GM19193 (cell line): Measurements from ENCODE around the gene HSP90B1.

Source experiments
- POLR2A ChIP-seq: IDR thresholded peaks from 4 replicates; pipeline ENCODE4 v1.6.1; 2011; ENCODE audit not compliant: insufficient read depth, insufficient read length; ENCODE audit errors: extremely low read depth

Gene HSP90B1

DNA sequence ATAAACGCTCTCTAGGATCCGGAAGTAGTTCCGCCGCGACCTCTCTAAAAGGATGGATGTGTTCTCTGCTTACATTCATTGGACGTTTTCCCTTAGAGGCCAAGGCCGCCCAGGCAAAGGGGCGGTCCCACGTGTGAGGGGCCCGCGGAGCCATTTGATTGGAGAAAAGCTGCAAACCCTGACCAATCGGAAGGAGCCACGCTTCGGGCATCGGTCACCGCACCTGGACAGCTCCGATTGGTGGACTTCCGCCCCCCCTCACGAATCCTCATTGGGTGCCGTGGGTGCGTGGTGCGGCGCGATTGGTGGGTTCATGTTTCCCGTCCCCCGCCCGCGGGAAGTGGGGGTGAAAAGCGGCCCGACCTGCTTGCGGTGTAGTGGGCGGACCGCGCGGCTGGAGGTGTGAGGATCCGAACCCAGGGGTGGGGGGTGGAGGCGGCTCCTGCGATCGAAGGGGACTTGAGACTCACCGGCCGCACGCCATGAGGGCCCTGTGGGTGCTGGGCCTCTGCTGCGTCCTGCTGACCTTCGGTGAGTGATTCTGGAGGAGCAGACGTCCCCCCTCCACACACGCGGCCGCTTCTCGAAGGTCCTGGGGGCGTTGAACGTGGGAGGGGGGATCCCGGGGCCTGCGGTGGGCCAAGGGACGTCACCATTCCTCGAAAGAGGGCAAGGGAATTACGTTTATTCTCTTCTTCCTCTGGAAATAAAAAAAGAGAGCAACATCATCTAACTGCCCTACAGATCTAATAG lies at the start of gene HSP90B1:
HSP90B1 (plus strand) TSS at position 377 of the 753 bp plus-strand sequence; CDS start at position 483, 106 bp downstream.
- peak; percentile 99 for TF ChIP-seq POLR2A

DNA sequence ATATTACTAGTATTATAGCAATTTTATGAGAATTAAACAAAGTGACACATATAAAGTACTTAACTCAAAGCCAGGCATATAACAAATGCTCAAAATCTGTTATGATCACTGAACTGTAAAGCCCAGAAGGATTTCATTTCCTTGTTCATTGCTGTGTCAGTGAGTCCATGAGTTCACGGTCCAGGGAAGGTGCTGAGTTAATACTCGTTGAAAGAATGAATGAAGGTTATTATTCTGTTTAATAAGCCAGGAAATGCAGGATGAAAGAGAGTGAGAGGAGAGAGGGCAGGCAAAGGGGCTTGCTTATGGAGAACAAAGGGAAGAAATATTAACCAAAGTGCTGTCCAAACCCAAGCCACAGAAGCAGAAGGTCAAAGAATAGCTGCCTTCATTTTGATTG lies 48.9 kb upstream of the HSP90B1 start:
- no peak for TF ChIP-seq POLR2A

DNA sequence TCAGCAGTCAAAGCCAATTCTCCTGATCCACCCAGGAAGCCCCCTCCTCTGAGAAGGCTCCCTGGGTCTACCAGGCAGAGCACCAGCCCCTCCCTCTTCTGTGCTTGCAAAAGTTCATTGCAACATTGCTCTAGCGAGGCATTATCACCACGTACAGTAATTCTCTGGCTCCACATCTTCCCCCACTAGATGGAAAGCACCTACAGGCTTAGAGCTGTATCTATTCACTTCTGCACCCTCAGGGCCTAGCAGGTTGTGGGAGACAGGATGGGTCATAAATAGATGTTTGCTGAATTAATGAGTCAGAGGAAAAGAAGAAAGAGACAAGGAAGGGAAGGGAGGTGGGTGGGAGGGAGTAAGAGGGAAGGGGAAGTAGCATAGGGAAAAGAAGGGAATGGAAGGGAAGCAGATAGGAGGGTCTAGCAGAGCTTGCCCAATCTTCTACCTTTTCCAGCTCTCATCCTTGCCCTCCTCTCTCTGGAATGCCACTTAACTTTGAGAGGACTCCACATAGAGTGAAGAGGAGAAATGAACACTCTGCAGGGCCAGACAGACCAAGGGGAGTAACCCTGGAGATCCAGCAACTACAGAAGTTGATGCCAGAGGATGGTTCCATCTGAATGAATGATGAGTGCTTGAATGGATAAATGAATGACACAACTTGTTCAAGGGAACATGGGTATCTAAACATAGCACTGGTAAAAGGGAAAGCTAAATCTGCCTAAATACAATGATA lies 47.2 kb upstream of the HSP90B1 start:
- no peak for TF ChIP-seq POLR2A

DNA sequence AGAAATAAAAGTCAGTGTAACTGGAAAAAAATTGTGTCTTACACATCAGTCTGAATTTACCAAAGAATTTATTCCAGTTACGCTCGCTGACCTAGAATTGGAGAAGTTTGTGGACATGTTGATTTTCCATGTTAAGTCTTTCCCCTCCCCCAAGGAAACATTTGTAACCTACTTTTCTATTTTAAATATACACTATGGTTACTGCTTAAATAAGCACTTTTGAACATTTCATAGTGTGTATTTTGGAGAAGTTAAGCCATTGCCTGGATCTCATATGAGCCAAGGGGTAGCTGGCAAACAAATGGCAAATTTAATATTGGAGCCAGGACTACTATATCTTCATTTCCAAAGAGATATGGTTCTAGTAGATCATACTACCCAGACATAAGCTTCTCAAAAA lies 46.3 kb upstream of the HSP90B1 start:
- TF ChIP-seq POLR2A = no peak

DNA sequence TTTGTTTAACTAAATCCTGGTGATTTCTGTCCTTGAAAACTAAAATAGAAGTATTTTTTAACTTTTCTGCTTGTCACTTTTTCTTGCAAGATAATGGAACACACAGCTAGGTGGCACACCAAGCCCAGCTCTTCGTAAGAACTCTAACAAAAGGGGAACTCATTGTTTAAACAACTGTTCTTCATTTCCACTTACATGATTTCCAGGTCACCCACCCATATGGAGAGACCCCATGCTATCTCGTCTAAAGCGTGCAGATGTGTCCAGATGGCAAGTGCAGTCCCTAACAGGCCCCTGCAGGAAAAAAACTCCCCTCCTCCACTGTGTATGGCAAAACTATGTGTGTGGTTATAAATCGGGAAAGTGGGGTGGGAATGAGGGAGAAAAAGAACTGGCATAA lies 45.9 kb upstream of the HSP90B1 start:
- TF ChIP-seq POLR2A = no peak

DNA sequence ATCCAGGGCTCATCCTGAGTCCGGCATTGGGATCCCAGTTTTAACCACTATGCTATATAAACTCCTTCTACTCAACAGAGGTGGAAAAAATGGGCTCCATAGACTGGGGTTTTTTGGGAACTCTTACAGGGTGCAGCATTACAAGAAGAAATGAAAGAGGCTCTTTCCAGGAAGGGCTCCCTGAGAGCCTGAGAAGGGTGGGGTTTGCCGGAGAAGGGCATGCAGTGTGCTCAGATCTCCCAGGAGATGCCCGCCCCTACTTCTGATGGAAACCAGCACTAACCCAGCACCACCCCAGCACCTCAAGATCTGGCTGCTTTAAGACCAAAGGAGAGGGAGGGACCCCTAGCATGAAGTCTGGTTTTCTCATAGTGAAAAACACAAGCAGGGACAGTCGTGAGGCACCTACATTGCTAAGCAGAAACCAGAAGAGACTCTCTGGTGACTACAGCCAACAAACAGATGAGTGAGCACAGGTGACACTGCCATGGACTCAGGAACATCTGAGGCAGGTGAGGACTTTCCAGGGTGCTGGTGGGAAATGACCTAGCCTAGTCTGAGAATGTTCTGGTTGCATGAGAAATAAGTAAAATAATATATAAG lies 43.9 kb upstream of the HSP90B1 start:
- no peak for TF ChIP-seq POLR2A

DNA sequence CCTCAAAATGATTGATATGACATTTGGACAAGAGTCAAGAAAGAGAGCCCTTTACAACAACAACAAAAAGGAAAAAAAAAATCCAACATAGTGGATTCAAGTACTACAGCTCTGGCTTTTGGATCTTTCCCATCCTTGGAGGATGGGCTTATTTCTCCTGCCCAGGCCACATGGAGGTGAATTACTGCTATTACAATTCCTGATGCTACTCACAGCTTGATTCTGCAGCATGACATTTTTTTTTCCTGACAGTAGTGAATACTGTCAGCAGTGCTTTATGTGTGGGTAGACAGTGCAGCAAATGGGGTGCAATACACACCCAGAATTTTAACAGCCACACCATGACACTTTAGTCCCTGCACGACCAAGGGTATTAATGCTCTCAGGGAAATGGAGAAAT lies 42.5 kb upstream of the HSP90B1 start:
- TF ChIP-seq POLR2A = no peak

DNA sequence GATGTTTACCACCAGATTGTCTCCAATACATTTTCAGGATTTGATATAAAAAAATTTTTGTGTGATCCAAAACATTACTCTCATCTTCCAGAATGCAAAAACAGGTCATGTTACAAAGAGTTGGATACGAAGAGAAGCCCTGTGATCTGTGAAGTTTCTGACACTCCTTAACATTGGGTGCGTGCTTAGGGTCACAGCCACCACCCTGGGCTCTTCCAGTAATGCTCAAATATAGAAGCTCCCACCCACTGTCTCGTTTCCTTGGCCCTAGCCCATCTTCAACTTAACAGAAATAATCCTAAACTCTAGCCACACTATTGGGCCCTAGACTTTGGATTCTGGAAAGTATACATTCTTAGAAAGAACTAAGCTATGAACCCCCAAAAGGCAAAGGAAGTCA lies 32.9 kb upstream of the HSP90B1 start:
- no peak for TF ChIP-seq POLR2A

DNA sequence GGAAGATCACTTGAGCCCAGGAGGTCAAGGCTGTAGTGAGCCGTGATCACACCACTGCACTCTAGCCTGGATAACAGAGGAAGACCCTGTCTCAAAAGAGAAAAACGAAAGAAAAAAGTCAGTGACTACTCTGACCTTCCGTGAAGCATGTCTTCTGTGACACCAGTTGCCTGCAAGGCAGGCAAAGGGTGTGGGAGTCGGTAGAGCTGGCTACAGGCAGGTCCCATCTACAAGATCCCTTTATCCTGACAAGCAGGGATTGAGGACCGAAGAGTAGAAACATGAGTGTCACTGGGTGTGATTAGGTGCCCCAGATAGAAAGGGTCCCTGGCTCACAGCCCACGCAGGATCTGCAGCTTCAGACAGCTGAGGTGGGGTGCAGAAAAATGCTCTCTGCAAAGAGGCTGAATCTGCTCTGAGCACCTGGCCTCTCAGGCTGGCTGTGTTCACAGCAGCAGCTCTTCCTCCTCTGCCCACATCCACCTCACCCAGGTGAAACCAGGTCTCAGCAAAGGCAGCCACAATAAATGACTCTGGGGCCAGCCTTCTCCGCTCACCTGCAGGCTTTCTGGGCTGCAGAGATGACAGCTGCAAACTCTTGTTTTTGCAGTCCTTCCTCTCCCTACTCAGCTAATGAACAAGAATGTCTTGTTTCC lies 28.6 kb upstream of the HSP90B1 start:
- no peak for TF ChIP-seq POLR2A

DNA sequence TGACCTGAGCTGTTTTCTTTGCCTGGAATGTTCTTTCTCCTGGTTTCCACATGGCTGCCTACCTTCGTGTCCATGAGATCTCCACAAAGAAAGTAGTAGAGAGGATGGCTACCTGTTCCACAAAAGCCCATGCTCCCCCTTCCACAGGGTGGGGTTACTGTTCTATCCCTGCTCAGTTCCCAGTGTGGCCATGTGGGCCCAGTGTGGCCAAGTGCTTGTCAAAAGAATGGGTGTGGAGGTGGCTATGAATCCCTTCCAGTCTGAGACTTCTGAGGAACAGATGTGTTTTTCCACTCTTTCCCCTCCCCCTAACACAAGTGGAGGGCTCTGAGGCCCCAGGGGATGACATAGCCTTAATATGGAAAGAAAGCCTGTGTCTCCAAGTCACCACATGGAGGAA lies 26.2 kb upstream of the HSP90B1 start:
- no peak for TF ChIP-seq POLR2A

DNA sequence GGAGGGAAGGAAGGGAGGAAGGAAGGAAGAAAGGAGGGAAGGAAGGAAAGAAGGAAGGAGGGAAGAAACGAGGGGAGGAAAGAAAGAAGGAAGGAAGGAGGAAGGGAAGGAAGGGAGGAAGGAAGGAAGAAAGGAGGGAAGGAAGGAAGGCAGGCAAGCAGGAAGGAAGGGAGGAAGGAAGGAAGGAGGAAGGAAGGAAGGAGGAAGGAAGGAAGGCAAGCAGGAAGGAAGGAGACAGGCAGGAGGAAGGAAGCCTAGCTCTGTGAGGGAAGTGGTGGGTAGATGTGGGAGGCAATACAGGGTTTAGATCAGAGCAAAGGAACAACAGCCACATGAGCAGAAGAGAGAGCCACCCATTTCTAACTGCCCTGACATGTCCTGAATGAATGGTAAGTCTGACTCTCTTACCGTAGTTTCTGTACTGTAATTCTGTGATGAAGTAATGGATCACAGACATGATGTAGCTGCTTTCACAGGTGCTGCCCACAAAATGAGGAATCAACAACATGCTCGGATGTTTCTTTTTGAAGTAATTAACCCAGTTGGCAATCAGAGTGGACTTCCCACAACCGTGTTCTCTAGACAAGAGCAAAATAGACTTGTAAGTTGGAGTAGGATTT lies 24.4 kb upstream of the HSP90B1 start:
- no peak for TF ChIP-seq POLR2A

DNA sequence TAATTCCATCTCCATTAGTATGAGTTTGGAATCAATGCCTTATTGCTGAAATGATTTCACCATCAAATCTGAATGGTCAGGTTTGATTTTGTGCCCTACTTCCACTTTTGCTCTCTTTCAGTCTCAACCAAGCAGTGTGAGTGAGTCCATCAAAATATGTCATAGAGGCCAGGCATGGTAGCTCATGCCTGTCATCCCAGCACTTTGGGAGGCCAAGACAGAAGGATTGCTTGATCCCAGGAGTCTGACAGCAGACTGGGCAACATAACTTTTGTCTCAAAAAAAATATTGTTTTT lies 22.0 kb upstream of the HSP90B1 start:
- TF ChIP-seq POLR2A = peak; percentile 10

DNA sequence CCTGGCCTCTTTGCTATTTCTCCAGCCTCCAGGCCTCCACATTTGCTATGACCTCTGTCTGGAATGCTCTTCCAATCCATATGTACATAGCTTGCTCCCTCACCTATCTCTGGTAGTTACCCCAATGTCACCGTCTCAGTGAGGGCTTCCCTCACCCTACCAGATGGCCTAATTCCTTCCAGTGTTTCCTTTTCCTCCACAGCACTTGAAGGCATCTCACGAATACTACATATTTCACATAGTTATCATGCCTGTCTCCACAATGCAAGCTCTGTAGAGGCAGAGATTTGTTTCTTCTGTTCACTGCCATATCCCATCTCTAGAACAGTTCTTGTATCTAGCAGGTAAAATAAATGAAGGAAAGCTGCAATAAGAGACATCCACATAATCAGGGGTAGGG lies 21.3 kb upstream of the HSP90B1 start:
- no peak for TF ChIP-seq POLR2A

DNA sequence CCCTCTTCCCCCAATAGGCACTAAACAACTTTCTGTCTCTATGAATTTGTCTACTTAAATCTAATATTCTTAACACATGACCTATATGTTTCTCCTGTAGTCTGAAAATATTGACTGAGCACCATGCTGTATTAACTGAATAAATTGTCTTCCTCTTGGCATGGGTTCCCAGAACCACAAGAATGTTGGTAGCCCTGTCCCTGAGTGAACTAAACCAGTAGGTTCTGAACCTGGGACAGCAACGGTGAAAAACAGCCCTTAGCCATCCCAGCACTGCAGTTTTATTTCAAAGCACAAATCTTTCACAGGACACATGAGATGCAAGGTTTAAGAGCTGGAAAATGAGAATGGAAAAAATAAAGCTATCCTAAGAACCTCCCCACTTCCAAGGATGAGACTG lies 20.4 kb upstream of the HSP90B1 start:
- TF ChIP-seq POLR2A = no peak

DNA sequence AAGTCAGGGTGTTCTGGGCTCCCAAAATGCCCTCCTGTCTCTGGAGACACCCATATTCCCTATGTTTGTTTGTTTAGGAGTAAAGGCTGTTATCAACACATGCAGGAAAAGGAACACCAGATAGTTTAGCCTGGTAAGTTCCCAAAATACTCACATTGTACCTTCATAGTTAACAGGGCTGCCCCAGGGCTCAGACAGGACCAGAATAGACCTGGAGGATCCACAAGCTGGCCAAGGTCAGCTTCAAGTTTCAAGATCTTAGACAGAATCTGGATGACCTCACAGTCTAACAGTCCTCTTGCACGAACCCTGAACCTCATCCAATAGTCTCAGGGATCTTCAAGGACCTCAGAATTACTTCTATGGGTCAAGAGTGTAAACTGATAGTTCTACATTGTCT lies 18.1 kb upstream of the HSP90B1 start:
- TF ChIP-seq POLR2A = no peak
